ENCODE measurements around the gene CPNE1.

CPNE1 gene

DNA sequence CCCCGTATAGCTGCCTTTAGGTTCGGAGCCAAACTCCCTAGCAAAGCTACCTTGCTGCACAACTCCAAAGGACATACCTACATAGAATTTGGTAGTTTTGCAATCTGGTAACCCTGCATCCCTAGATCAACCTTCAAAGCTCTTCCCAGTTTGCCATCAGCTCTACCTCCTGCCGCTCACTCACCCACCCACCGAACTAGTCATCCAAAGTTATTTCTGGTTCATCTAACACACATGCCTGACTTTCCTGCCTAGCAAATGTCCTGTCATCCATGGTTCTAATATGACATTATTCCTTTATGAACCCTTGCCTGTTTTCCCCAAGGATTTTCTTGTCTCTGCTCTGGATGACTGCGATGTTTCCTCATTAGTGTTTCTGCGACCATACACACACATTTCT, 27.4 kb downstream of the CPNE1 start:
- TF ChIP-seq, protein P1, sequence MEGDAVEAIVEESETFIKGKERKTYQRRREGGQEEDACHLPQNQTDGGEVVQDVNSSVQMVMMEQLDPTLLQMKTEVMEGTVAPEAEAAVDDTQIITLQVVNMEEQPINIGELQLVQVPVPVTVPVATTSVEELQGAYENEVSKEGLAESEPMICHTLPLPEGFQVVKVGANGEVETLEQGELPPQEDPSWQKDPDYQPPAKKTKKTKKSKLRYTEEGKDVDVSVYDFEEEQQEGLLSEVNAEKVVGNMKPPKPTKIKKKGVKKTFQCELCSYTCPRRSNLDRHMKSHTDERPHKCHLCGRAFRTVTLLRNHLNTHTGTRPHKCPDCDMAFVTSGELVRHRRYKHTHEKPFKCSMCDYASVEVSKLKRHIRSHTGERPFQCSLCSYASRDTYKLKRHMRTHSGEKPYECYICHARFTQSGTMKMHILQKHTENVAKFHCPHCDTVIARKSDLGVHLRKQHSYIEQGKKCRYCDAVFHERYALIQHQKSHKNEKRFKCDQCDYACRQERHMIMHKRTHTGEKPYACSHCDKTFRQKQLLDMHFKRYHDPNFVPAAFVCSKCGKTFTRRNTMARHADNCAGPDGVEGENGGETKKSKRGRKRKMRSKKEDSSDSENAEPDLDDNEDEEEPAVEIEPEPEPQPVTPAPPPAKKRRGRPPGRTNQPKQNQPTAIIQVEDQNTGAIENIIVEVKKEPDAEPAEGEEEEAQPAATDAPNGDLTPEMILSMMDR (IDR thresholded peaks at IDR 0.05), result no peak
- Histone ChIP-seq H3K4me3 (no peak overlapping the region), H3K27ac (no peak overlapping the region)
- no peak for DNase-seq (ENCODE audit: low spot score)

DNA sequence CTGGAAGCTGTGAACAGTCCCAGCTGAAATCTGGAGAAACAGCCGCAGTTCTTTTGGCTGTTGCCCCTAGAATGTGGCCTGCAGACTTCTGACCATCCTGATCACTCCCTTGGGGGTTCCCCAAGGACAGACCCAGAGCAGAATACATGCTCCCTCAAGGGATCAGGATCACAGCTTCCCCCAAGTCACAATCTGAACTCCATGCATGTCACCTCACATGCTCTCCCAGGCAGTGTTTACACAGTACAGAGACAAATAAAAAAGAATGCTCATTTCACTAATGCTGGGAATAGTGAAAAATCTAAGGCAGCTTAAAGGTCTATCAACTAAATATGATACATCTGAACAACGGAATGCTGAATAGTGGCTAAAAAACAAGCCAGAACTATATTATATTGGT, 28.6 kb downstream of the CPNE1 start:
- TF ChIP-seq, protein P1 (IDR thresholded peaks at IDR 0.05), result no peak
- Histone ChIP-seq H3K4me3 (no peak overlapping the region), H3K27ac (no peak overlapping the region)
- no peak for DNase-seq (ENCODE audit: low spot score)

DNA sequence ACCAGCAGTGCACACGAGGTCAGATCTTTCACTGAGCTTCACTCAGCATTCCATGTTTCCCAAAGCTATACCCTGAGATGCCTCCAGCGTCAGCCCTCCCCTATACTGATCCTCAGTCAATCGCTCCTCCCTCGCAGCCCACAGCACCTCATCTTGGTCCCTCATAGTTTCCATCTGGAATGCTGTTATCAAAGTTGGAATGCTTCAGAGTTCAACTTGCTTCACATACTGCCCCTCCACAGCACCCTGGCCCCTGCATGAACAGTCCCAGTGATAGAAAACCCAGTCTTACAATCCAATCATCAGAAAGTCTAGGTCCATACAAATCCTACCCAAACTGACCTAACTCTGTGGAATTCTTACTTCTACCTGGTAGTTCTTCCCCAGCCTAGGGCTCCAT, 29.0 kb downstream of the CPNE1 start:
- TF ChIP-seq, protein P1 (IDR thresholded peaks at IDR 0.05), result no peak
- Histone ChIP-seq H3K4me3 (no peak overlapping the region), H3K27ac (no peak overlapping the region)
- DNase-seq (ENCODE audit: low spot score), result no peak

DNA sequence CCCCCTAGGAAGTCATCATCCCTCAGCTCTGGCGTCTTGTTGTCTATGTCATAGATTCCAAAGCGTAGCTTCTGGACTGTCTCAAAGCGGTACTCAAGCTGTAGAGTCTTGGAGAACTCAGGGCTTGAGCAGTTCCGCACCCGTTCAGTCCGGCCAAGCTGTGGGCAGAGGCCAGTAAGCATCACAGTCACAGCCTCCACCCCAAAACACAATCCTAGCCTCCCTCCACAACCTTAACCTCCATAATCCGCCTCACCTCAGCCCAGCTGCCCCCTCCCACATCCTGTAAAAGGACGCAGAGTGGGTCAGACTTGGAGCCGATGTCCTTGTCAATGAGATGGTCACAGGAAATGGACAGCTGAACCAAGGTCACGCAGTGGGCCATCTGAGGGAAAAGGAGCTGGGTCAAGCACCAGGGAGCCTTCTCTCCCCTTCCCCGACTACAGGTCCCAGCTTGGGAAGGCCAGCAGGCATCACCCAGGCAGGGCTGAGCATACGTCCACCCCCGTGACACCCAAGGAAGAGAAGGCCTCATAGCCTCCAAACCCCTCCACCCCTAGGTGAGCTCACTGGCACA, 32.1 kb downstream of the CPNE1 start:
- TF ChIP-seq, protein P1 (IDR thresholded peaks at IDR 0.05), result no peak
- H3K27ac ChIP-seq, result no peak overlapping the region
- H3K4me3 ChIP-seq, result no peak overlapping the region
- no peak for DNase-seq (ENCODE audit: low spot score)

DNA sequence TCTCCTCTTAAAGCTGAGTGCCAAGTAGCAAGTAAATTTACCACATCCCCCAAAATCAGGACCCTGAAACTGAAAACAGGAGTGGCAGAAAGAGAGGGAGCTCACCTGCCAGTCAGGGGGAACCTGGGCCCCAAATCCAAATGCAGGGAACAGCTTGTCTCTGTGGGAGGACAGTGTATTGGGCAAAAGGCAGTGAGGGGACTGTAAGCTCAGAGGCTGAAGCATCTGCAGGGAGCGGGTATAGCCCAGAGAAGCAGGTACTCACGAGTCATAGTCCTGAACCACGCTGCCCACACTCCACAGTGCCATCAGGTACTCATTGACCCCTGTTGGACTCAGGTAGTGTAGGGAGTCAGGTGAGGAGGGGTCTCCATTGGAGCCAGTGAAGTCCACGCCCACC, 34.1 kb downstream of the CPNE1 start:
- DNase-seq (ENCODE audit: low spot score), result no peak
- Histone ChIP-seq H3K4me3 (no peak overlapping the region), H3K27ac (no peak overlapping the region)
- TF ChIP-seq, protein P1 (IDR thresholded peaks at IDR 0.05), result no peak

DNA sequence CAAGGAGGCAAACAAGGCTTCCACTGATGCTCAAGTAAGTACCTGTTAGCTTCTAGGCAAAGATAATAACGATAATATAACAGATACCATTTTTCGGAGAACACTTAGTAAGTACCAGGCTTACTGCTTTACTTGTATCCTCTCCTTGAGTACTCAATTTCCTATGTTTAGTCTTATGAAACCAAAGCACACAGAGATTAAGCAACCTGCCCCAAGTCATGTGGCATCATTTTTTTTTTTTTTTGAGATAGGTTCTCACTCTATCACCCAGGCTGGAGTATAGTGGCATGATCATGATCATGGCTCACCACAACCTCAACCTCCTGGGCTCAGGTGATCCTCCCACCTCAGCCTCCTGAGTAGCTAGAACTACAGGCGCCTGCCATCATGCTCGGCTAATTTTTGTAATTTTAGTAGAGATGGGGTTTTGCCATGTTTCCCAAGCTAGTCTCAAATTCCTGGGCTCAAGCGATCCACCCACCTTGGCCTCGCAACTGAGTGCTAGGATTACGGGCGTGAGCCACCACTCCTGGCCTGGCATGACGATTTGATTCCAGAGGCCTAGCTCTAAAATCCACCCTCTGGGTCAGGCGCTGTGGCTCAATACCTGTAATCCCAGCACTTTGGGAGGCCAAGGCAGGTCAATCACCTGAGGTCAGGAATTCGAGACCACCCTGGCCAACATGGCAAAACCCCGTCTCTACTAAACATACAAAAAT, 35.1 kb downstream of the CPNE1 start:
- TF ChIP-seq, protein P1 (IDR thresholded peaks at IDR 0.05), result no peak
- H3K27ac ChIP-seq, result no peak overlapping the region
- H3K4me3 ChIP-seq, result no peak overlapping the region
- no peak for DNase-seq (ENCODE audit: low spot score)

GRCh38 chr20:35627121-35627520, 37.6 kb downstream of the CPNE1 start:
- TF ChIP-seq, protein P1 (IDR thresholded peaks at IDR 0.05), result no peak
- H3K4me3 ChIP-seq, result no peak overlapping the region
- H3K27ac ChIP-seq, result no peak overlapping the region
- DNase-seq (ENCODE audit: low spot score), result no peak

Data from coronary artery (tissue), 2 donors.